ENCODE results near the gene SLC27A6.
"Not testable (repeated sequence)": the region's sequence is repeated elsewhere in the genome, so short reads cannot be mapped to it uniquely, and the experiment has no call there.

The SLC27A6 gene

GRCh38 chr5:128965011-128965637 is at the start of gene SLC27A6:
Gene SLC27A6 (plus strand): TSS chr5:128965488. CDS start chr5:128966138, 650 bp downstream.
- no peak for DNase-seq

- DNase-seq, result no peak
Observed at GRCh38 chr5:128919542-128919941, 45.7 kb upstream of the SLC27A6 start.

GRCh38 chr5:128920345-128921215 is 44.7 kb upstream of the SLC27A6 start:
- no peak for DNase-seq

GRCh38 chr5:128924299-128924698 is 41.0 kb upstream of the SLC27A6 start:
- DNase-seq, result no peak

- no peak for DNase-seq
Observed at GRCh38 chr5:128925973-128926372, 39.3 kb upstream of the SLC27A6 start.

GRCh38 chr5:128927644-128928043 is 37.6 kb upstream of the SLC27A6 start:
- no peak for DNase-seq

- DNase-seq, result not testable (repeated sequence)
Observed at GRCh38 chr5:128932232-128932631, 33.1 kb upstream of the SLC27A6 start.

GRCh38 chr5:128943100-128943499 is 22.2 kb upstream of the SLC27A6 start:
- not testable (repeated sequence) for DNase-seq

- no peak for DNase-seq
Observed at GRCh38 chr5:128949847-128950546, 15.3 kb upstream of the SLC27A6 start.

- not testable (repeated sequence) for DNase-seq
Observed at GRCh38 chr5:128951301-128951700, 14.0 kb upstream of the SLC27A6 start.

- DNase-seq, result no peak
Observed at GRCh38 chr5:128956164-128956563, 9.1 kb upstream of the SLC27A6 start.

GRCh38 chr5:128962211-128962610 is 3.1 kb upstream of the SLC27A6 start:
- DNase-seq, result no peak

GRCh38 chr5:128965638-128966302 is 482 bp downstream of the SLC27A6 start:
- no peak for DNase-seq

GRCh38 chr5:128966375-128966774 is 1.1 kb downstream of the SLC27A6 start:
- DNase-seq, result no peak

GRCh38 chr5:128966846-128967245 is 1.6 kb downstream of the SLC27A6 start:
- no peak for DNase-seq

- DNase-seq, result no peak
Observed at GRCh38 chr5:128973244-128973643, 8.0 kb downstream of the SLC27A6 start.

- no peak for DNase-seq
Observed at GRCh38 chr5:128974567-128974966, 9.3 kb downstream of the SLC27A6 start.

GRCh38 chr5:128979761-128980160 is 14.5 kb downstream of the SLC27A6 start:
- DNase-seq, result no peak

GRCh38 chr5:128980917-128981316 is 15.6 kb downstream of the SLC27A6 start:
- no peak for DNase-seq

- no peak for DNase-seq
Observed at GRCh38 chr5:128984480-128984879, 19.2 kb downstream of the SLC27A6 start.

- DNase-seq, result no peak
Observed at GRCh38 chr5:128988476-128988875, 23.2 kb downstream of the SLC27A6 start.

GRCh38 chr5:129001841-129002526 is 36.7 kb downstream of the SLC27A6 start:
- no peak for DNase-seq

- no peak for DNase-seq
Observed at GRCh38 chr5:129002527-129002842, 37.2 kb downstream of the SLC27A6 start.
